ENCODE measurements around the gene PLA1A.
"Not testable (repeated sequence)": the region's sequence is repeated elsewhere in the genome, so short reads cannot be mapped to it uniquely, and the experiment has no call there.

Gene PLA1A

DNA sequence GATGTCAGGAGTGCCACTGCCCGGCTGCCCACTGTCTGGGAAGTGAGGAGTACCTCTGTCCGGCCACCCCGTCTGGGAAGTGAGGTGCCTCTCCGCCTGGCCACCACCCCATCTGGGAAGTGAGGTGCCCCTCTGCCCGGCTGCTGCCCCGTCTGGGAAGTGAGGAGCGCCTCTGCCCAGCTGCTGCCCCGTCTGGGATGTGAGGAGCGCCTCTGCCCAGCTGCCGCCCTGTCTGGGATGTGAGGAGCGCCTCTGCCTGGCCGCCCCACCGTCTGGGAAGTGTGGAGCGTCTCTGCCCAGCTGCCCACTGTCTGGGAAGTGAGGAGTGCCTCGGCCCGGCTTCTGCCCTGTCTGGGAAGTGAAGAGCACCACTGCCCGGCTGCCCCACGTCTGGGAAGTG lies 76.2 kb downstream of the PLA1A start:
- H3K27ac ChIP-seq (ENCODE audit: low read depth, low read length): no peak overlapping the region
- peaks cover 32% of the 10 kb centered on the region for H3K36me3 ChIP-seq (ENCODE audit: insufficient read depth, low read length)
- no peaks in the 10 kb centered on the region for H3K9me3 ChIP-seq (ENCODE audit: low read length)
- H3K4me1 ChIP-seq (ENCODE audit: insufficient read depth, low read length): peaks cover 14% of the 10 kb centered on the region
- no peak overlapping the region for H3K9ac ChIP-seq (ENCODE audit: low read length)
- H3K27me3 ChIP-seq (ENCODE audit: control insufficient read depth in 1 of 2, insufficient read depth in 2 of 2, low read length in 2 of 2): no peaks in the 10 kb centered on the region
- H3K4me3 ChIP-seq (ENCODE audit: low read depth in 1 of 2, low read length in 2 of 2): no peak overlapping the region

DNA sequence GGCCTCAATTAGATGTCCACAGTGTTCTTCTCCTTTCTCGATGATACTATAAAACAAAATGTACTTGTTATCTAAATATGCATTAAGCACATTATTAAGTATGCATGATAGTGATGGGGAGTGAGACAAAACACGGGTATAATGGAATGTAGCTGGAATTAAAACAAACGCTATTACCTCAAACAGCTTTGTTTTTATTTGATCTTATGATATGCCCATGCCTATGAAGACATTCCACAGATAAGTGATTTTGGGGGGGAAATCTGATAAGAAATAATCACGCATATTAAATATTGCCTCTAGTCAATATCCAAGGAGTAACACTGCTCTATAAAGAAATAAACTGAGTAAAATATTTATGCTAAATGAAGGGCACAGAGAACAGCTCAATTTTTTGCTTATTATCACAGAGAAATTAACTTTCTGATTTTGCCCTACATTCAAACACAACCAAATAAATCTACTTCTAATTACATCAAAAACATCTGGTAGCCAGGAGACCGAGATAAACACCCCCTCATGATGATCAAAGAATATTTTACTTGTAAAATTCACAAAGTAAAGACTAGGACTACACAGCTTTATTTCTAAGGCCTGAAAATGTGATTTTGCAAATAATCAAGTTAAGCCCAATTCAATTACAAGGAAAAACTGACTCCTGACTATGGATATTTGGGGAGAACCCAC lies 77.6 kb downstream of the PLA1A start:
- peaks cover 29% of the 10 kb centered on the region for H3K36me3 ChIP-seq (ENCODE audit: insufficient read depth, low read length)
- H3K4me3 ChIP-seq (ENCODE audit: low read depth in 1 of 2, low read length in 2 of 2): no peak overlapping the region

GRCh38 chr3:119676020-119676419 lies 78.3 kb downstream of the PLA1A start:
- H3K4me1 ChIP-seq (ENCODE audit: insufficient read depth, low read length): peaks cover 14% of the 10 kb centered on the region
- H3K9me3 ChIP-seq (ENCODE audit: low read length): no peaks in the 10 kb centered on the region
- H3K27me3 ChIP-seq (ENCODE audit: control insufficient read depth in 1 of 2, insufficient read depth in 2 of 2, low read length in 2 of 2): no peaks in the 10 kb centered on the region
- H3K27ac ChIP-seq (ENCODE audit: low read depth, low read length): peak overlapping the region; percentile 71
- peak overlapping the region; percentile 64 to 93 for H3K4me3 ChIP-seq (ENCODE audit: low read depth in 1 of 2, low read length in 2 of 2)
- peaks cover 29% of the 10 kb centered on the region for H3K36me3 ChIP-seq (ENCODE audit: insufficient read depth, low read length)
- no peak overlapping the region for H3K9ac ChIP-seq (ENCODE audit: low read length)

More for the DNA sequence above, 77.6 kb downstream of the PLA1A start:
- Histone ChIP-seq H3K9ac (ENCODE audit: low read length) (no peak overlapping the region), H3K27me3 (ENCODE audit: control insufficient read depth in 1 of 2, insufficient read depth in 2 of 2, low read length in 2 of 2) (no peaks in the 10 kb centered on the region), H3K27ac (ENCODE audit: low read depth, low read length) (no peak overlapping the region), H3K9me3 (ENCODE audit: low read length) (no peaks in the 10 kb centered on the region), H3K4me1 (ENCODE audit: insufficient read depth, low read length) (peaks cover 14% of the 10 kb centered on the region)

GRCh38 chr3:119676771-119677640 lies 79.3 kb downstream of the PLA1A start, which contains the start of gene COX17:
Gene COX17, minus strand, starts transcription at chr3:119677406. Its CDS starts 96 bp downstream, at chr3:119677310.
- Histone ChIP-seq H3K4me3 (ENCODE audit: low read depth in 1 of 2, low read length in 2 of 2) (peak within 1 kb of the TSS; percentile 64 to 93), H3K27ac (ENCODE audit: low read depth, low read length) (peak within 1 kb of the TSS; percentile 97), H3K9ac (ENCODE audit: low read length) (peak within 1 kb of the TSS; percentile 80)

DNA sequence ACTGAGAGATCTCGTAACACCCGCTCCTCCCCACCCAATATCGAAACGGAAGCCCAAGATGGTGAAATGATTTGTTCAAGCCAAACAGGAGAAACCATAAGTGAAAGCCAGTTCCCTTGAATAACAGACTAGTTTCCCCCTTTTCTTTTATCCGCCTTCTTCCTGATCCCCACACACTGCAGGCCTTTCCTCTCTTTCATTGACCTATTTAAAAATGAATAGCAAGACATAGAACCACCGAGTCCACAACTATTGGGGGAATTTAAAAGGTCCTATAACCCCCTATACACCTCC lies 79.9 kb downstream of the PLA1A start:
- Histone ChIP-seq H3K4me1 (ENCODE audit: insufficient read depth, low read length) (peaks cover 14% of the 10 kb centered on the region), H3K9ac (ENCODE audit: low read length) (peak overlapping the region; percentile 80), H3K27me3 (ENCODE audit: control insufficient read depth in 1 of 2, insufficient read depth in 2 of 2, low read length in 2 of 2) (no peaks in the 10 kb centered on the region), H3K9me3 (ENCODE audit: low read length) (no peaks in the 10 kb centered on the region), H3K4me3 (ENCODE audit: low read depth in 1 of 2, low read length in 2 of 2) (peak overlapping the region; percentile 64 to 93), H3K27ac (ENCODE audit: low read depth, low read length) (peak overlapping the region; percentile 97), H3K36me3 (ENCODE audit: insufficient read depth, low read length) (peaks cover 29% of the 10 kb centered on the region)

More at GRCh38 chr3:119676771-119677640, 79.3 kb downstream of the PLA1A start, which contains the start of gene COX17:
- H3K4me1 ChIP-seq (ENCODE audit: insufficient read depth, low read length): peaks cover 14% of the 10 kb centered on the region
- no peaks in the 10 kb centered on the region for H3K9me3 ChIP-seq (ENCODE audit: low read length)
- peaks cover 29% of the 10 kb centered on the region for H3K36me3 ChIP-seq (ENCODE audit: insufficient read depth, low read length)
- no peaks in the 10 kb centered on the region for H3K27me3 ChIP-seq (ENCODE audit: control insufficient read depth in 1 of 2, insufficient read depth in 2 of 2, low read length in 2 of 2)

DNA sequence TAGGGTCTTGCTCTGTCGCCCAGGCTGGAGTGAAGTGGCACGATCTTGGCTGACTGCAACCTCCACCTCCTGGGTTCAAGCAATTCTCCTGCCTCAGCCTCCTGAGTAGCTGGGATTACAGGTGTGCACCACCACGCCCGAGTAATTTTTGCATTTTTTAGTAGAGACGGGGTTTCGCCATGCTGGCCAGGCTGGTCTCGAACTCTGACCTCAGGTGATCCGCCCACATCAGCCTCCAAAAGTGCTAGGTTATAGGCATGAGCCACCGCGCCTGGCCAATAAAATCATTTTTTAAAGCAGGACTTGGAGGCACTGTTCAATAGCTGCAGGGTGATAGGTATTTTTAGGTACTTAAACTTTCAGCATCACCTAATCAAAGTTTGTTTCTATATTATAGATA lies 80.5 kb downstream of the PLA1A start:
- not testable (repeated sequence) for H3K27me3 ChIP-seq (ENCODE audit: control insufficient read depth in 1 of 2, insufficient read depth in 2 of 2, low read length in 2 of 2); H3K27ac ChIP-seq (ENCODE audit: low read depth, low read length); H3K4me3 ChIP-seq (ENCODE audit: low read depth in 1 of 2, low read length in 2 of 2); H3K9ac ChIP-seq (ENCODE audit: low read length); H3K9me3 ChIP-seq (ENCODE audit: low read length)
- peaks cover 14% of the 10 kb centered on the region for H3K4me1 ChIP-seq (ENCODE audit: insufficient read depth, low read length)
- peaks cover 23% of the 10 kb centered on the region for H3K36me3 ChIP-seq (ENCODE audit: insufficient read depth, low read length)

Measured in muscle layer of colon (tissue), 2 donors.